OCI-LY3 (cell line): ENCODE measurements around the gene NPIPB4.
"Not testable (repeated sequence)": the region's sequence is repeated elsewhere in the genome, so short reads cannot be mapped to it uniquely, and the experiment has no call there.

ENCODE experiments used
- H2AFZ ChIP-seq: fragments of 200-600, 300-600 bp; shearing (Covaris generic); 2 replicates; pipeline ENCODE4 v1.6.0; 2014; ENCODE audit warnings: antibody characterized with exemption, low read depth, low read length
- H3K27ac ChIP-seq: fragments of 200-600, 300-600 bp; sonication (generic); 2 replicates; pipeline ENCODE4 v1.5.1; 2014; ENCODE audit warnings: mild to moderate bottlenecking, low read length, moderate library complexity, mixed read lengths
- H3K27me3 ChIP-seq: fragments of 200-600, 300-600 bp; sonication (generic); 2 replicates; pipeline ENCODE4 v1.6.1; 2014; ENCODE audit warnings: low read depth, low read length, mixed read lengths
- H3K36me3 ChIP-seq: fragments of 200-600, 300-600 bp; sonication (generic); replicated peaks from 2 replicates; pipeline ENCODE3; 2014; ENCODE audit warnings: low read depth, low read length, mixed read lengths
- H3K4me1 ChIP-seq: fragments of 300-600, 200-600 bp; sonication (generic); 2 replicates; pipeline ENCODE4 v1.6.1; 2014; ENCODE audit warnings: low read length, mixed read lengths
- H3K4me2 ChIP-seq: fragments of 200-600, 300-600 bp; sonication (generic); 2 replicates; pipeline ENCODE4 v1.6.1; 2014; ENCODE audit warnings: low read length, mixed read lengths
- H3K4me3 ChIP-seq: fragments of 300-600, 200-600 bp; sonication (generic); 2 replicates; pipeline ENCODE4 v1.5.1; 2014; ENCODE audit warnings: antibody characterized with exemption, mild to moderate bottlenecking, low read length, moderate library complexity
- H3K79me2 ChIP-seq: fragments of 300-600, 200-600 bp; shearing (Covaris generic); 2 replicates; pipeline ENCODE4 v1.6.1; 2014; ENCODE audit warnings: mild to moderate bottlenecking, low read length, mixed read lengths
- H3K9ac ChIP-seq: fragments of 300-600, 200-600 bp; shearing (Covaris generic); 2 replicates; pipeline ENCODE4 v1.6.0; 2014; ENCODE audit warnings: mild to moderate bottlenecking, low read length, moderate library complexity
- H3K9me3 ChIP-seq: fragments of 200-600, 300-600 bp; shearing (Covaris generic); 2 replicates; pipeline ENCODE4 v1.6.1; 2014; ENCODE audit warnings: low read length, mixed read lengths; ENCODE audit not compliant: insufficient read depth
- H4K20me1 ChIP-seq: fragments of 200-600, 300-600 bp; sonication (generic); 2 replicates; pipeline ENCODE4 v1.6.1; 2016; ENCODE audit warnings: low read length, mixed read lengths; ENCODE audit not compliant: insufficient read depth
- TF ChIP-seq, protein P1 (sequence below): fragments of 200-600, 300-600 bp; sonication (generic); IDR thresholded peaks from 2 replicates; pipeline ENCODE4 v1.5.1; 2014; ENCODE audit warnings: antibody characterized with exemption, low read length, low read depth

NPIPB4 gene

DNA sequence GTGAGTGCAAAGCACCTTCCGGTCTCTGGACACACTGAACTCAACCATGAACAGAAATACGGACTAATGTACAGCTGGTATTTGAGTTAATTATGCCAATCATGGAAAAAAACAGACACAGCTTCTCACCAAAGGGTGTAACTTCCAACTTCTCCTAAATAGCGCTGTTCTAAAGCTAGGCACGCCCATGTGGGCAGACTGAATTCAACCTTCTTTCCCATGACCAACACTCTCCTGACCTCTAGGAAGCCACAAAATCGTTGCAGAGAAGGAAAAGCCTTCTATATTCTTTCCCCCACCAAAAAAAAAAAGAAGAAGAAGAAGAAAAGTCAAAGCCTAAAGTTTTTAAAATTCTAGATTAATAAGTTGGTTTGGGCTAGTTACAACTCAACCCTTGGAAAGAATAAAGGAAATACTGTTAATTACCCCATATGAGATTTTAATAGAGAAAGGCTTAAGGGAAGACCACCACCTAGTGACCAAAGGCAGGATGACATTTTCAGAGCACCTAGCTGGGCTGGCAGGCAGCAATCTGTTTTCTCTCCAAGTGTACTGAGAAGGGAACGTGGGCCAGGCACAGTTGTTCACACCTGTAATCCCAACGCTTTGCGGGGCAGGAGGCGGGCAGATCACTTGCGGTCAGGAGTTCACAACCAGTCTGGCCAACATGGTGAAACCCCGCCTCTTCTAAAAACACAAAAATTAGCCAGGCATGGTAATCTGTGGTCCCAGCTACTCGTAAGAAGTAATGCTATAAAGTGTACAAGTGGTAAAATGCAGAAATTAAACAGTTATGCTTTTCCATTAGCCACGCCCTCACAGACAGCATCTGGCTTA is 55.8 kb downstream of the NPIPB4 start:
- not testable (repeated sequence) for H3K79me2 ChIP-seq, H3K4me2 ChIP-seq, H3K9ac ChIP-seq, H3K9me3 ChIP-seq, H3K36me3 ChIP-seq, H3K4me1 ChIP-seq, H4K20me1 ChIP-seq, H2AFZ ChIP-seq, H3K27me3 ChIP-seq, H3K4me3 ChIP-seq, H3K27ac ChIP-seq
- TF ChIP-seq, protein P1, sequence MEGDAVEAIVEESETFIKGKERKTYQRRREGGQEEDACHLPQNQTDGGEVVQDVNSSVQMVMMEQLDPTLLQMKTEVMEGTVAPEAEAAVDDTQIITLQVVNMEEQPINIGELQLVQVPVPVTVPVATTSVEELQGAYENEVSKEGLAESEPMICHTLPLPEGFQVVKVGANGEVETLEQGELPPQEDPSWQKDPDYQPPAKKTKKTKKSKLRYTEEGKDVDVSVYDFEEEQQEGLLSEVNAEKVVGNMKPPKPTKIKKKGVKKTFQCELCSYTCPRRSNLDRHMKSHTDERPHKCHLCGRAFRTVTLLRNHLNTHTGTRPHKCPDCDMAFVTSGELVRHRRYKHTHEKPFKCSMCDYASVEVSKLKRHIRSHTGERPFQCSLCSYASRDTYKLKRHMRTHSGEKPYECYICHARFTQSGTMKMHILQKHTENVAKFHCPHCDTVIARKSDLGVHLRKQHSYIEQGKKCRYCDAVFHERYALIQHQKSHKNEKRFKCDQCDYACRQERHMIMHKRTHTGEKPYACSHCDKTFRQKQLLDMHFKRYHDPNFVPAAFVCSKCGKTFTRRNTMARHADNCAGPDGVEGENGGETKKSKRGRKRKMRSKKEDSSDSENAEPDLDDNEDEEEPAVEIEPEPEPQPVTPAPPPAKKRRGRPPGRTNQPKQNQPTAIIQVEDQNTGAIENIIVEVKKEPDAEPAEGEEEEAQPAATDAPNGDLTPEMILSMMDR: peak; percentile 44

DNA sequence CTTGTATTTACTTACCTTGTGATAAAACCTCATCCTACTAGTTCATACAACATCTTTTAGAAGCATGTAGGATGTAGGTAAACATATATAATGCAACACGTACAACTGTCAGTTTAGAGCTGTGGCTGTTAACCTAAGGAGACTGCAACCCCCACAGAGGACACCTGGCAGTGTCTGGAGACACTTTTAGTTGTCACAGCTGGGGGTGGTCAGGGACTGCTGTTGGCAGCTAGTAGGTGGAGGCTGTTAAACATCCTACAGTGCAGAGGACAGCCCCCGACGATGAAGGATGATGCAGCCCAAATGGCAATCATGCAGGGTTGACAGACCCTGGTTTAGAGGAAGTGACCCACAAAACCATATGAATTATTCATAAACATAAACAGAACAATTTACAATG is 59.0 kb downstream of the NPIPB4 start:
- not testable (repeated sequence) for H3K9me3 ChIP-seq, H2AFZ ChIP-seq, H3K36me3 ChIP-seq, H3K4me1 ChIP-seq, H3K27me3 ChIP-seq, H3K4me3 ChIP-seq, H3K4me2 ChIP-seq, H4K20me1 ChIP-seq, H3K27ac ChIP-seq, H3K79me2 ChIP-seq, H3K9ac ChIP-seq

DNA sequence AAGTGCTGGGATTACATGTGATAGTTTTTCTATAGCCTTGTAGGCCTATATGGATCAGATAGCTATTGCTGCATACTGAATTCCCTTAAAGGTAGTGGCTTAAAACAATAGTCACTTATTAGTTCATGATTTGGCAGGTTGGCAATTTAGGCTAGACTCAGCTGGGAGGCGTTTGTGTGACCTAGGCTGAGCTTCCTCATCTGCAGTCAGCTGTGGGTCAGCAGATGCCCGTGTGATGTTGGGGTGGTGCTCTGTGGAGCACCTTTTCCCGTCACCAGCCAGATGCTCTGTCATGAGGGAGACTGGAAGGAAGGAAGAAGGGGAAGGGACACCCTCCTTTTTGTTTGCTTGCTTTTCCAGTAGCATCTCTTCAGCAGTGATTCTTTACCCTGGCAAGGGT is 64.2 kb downstream of the NPIPB4 start:
- H2AFZ ChIP-seq, H3K36me3 ChIP-seq, H3K4me2 ChIP-seq, H3K27me3 ChIP-seq, H4K20me1 ChIP-seq, H3K79me2 ChIP-seq, H3K4me1 ChIP-seq, H3K4me3 ChIP-seq, H3K9ac ChIP-seq, H3K27ac ChIP-seq, H3K9me3 ChIP-seq: not testable (repeated sequence)

DNA sequence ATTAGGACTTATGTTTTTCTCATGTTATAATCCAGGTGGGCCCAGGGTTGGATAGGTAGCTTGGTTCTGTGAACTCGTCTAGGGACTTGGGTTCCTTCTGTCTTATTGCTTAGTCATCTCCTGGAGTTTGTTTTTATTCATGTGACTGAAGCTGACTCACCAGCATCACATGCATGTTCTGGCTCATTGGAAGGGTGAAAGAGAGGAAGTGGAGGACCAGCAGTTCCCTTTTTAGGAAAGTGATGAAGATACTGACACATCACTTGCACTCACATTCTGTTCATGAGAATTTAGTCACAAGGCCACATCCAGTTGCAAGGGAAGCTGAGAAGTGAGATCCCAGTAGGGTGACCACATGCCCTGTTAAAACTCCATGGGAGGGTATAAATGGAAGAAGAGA is 67.0 kb downstream of the NPIPB4 start:
- H3K4me2 ChIP-seq, H3K27me3 ChIP-seq, H3K79me2 ChIP-seq, H3K9me3 ChIP-seq, H4K20me1 ChIP-seq, H3K36me3 ChIP-seq, H3K4me3 ChIP-seq, H3K9ac ChIP-seq, H2AFZ ChIP-seq, H3K4me1 ChIP-seq: not testable (repeated sequence)
- H3K27ac ChIP-seq: peak overlapping the region; percentile 30; the same call in 1 of the 2 replicates
